Limb (tissue), 2 donors: ENCODE measurements around the gene FOXK1.
"Not testable (repeated sequence)": the region's sequence is repeated elsewhere in the genome, so short reads cannot be mapped to it uniquely, and the experiment has no call there.

Experiments
- DNase-seq, 2 donors: peaks; one replicate each; pipeline ENCODE4 v3.0.0-alpha.2; 2016; ENCODE audit errors: extremely low spot score in 2 of 2

The FOXK1 gene

DNA sequence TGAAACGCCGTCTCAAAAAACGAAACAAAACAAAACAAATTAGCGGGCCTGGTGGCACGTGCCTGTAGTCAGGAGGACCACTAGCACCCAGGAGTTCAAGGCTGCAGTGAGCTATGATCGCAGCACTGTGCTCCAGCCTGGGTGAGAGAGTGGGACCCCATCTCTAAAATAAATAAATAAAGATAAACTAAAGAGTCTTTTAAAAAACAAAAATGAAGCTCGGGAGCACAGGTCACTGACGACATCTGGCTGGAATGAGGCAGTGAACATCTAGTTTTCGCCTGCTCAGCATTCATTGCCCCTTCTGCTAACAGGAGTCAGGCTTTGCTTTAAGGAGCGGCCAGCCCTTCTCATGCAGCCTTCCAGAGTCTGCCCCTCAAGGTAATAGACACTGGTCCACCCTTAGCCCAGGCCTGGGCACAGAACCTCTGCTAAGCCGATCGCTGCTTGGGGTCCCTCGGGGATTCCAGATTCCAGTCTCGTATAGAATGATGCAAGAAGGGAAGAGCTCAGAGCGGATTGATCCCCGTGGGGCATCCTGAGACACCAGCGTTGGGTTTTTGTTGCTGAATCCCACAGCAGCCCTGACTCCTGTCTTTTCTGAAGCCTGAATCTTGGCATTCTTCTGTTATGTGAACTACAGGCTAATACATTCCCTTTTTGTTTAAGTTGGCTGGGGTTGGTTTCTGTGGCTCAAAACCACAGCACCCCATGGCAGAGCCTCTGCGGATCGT lies 14.2 kb upstream of the FOXK1 start:
- no peak for DNase-seq

DNA sequence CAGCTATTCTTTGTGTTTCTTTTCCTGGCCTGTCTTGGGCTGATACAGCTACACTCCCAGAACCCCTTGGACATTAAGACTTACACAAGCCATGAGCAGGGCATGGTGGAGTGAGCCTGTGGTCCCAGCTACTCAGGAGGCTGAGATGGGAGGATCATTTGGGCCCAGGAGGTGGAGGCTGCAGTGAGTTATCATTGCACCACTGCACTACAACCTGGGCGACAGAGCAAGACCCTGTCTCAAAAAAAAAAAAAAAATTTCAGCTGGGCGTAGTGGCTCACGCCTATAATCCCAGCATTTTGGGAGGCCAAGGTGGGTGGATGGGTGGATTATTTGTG lies 13.6 kb upstream of the FOXK1 start:
- no peak for DNase-seq

DNA sequence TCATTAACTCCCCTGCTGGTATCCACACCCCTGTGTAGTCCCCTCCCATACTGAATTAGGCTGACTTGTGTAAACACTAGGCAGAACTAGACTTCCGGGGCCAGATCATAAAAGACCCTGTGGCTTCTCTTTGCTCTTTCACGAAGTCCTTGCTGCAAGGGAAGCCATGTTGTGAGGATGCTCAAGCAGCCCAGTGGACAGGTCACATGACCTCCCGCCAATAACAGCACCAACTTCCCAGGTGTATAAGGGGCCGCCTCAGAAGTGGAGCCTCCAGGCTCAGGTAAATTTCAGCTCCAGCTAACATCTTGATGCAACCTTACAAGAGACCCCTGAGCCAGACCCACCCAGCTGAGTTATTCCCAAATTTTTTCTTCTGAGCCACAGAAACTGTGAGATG lies 11.3 kb upstream of the FOXK1 start:
- DNase-seq, result no peak

DNA sequence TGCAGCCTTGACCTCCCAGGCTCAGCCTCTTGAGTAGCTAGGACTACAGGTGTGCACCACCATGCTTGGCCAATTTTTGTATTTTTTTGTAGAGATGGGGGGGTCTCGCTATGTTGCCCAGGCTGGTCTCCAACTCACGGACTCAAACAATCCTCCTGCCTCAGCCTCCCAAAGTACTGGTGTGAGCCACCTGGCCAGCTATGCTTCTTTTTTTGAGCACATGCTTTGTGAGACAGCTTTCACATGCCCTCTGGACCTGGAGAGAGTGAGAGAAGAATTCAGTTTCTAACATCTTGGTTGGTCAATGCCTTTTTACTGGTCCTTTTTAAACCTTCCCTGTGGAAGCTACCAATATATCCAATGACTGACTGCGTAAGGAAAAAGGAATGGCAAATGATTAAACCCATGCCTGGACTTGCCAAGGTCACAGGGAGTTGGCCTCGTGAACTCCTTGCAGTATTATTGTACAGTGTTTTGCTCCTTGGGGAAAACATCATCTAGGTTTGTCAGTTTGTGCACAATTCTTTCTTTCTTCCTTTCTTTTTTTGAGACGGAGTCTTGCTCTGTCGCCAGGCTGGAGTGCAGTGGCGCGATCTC lies 6.2 kb upstream of the FOXK1 start:
- DNase-seq, result no peak

DNA sequence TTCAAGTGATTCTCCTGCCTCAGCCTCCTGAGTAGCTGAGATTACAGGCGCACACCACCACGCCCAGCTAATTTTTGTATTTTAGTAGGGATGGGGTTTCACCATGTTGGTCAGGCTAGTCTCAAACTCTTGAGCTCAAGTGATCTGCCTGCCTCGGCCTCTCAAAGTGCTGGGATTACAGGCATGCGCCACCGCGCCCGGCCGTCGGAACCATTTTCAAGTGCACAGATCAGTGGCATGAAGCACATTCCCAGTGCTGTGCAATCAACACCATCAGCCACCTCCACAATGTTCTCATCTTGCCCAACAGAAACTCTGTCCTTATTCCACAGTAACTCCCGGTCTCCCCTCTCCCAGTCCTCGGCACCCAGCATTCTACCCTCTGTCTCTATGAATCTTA lies 4.6 kb upstream of the FOXK1 start:
- not testable (repeated sequence) for DNase-seq

DNA sequence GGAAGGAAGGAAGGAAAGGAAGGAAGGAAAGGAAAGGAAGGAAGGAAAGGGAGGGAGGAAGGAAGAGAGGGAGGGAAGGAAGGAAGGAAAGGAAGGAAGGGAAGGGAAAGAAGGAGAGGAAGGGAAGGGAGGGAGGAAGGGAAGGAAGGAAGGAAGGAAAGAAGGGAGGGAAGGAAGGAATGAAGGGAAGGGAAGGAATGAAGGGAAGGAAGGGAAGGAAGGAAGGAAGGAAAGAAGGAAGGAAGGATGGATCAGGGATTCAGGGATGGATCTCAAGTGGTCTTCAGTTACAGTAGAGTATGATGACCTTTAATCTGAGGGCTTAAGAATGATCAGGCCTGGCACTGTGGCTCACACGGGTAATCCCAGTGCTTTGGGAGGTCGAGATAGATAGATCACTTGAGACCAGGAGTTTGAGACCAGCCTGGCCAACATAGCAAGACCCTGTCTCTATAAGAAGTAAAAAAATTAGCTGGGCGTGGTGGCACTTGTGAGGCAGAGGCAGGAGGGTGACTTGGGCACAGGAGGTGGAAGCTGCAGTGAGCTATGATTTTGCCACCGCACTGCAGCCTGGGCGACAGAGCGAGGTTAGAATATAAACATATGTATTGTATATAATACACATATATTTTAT lies 760 bp upstream of the FOXK1 start:
- no peak for DNase-seq

DNA sequence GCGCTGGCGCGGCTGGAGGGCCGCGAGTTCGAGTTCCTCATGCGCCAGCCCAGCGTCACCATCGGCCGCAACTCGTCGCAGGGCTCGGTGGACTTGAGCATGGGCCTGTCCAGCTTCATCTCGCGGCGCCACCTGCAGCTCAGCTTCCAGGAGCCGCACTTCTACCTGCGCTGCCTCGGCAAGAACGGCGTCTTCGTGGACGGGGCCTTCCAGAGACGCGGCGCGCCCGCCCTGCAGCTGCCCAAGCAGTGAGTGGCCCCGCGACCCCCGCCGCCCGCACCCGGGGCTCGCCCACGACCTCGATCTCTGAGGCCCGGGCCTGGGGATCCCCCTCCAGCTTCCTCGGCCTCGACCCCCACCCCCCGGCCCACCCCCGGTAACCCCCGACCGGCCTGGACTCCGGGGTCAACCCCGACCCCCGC lies 537 bp downstream of the FOXK1 start:
- DNase-seq, result peak in 1 of 2 donors; percentile 61

DNA sequence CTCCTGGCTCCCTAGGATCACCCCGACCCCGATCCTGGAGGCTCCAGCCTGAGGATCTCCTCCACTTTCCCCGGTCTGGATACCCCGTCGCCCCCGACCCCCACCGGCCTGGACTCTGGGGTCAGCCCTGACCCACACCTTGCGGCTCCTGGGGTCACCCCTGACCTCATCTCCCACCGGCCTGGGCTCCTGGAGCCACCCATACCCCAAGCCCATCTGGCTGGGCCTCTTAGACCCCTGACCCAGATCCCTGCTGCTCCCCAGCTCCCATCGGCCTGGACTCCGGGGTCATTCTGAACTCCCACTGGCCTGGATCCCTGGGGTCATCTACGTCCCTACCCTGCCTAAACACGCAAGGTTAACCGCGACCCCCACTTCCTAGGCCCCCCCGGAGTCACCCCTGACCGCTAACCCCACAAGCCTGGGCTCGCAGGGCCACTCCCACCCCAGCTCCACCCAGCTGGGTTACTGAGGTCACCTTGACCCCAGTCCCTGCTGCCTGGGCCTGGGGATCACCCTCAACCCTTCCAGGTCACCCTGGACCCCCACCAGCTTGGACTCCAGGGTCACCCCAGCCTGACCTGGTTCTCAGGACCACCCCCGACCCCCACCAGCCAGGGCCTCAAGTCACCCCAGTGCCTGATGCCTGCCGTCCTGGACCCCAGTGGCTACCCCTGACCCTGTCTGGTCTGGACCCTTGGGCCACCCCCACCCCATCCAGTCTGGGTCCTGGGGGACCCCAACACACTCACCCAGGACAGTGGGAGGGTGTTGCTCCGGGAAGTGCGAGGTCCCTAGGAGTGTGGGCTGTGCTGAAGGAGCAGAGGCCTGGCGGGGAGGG lies 1.2 kb downstream of the FOXK1 start:
- no peak for DNase-seq

DNA sequence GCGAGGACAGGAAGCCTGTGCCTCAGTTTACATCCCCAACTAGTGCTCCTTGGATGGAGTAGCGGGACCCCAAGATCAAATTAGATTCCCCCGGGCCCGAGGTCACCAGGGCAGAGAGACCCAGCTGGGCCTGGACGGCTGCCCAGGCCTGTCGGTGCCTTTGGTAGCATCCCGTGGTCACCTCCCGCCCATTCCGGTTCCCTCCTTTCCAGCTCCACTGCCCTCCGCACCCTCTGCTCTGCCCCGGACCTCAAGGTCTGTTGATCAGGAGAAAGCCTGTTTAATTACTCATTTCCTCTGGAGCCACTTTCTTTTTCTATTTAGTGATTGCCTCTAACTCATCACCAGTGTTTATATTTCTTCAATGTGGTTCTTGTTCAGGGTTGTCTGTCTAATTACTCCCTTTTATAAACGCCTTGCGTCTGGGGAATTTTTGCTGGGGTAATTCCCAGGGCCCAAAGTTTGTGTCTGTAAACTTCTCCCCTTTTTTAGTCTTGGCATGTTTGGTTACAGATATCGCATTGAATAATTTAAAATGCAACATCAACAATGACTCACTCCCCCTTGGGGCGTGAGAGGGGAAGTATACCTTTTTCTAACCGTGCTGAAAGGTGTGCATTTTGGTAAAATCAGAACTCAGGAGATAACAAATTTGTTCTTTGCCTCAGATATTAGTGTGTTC lies 1.9 kb downstream of the FOXK1 start:
- no peak for DNase-seq

DNA sequence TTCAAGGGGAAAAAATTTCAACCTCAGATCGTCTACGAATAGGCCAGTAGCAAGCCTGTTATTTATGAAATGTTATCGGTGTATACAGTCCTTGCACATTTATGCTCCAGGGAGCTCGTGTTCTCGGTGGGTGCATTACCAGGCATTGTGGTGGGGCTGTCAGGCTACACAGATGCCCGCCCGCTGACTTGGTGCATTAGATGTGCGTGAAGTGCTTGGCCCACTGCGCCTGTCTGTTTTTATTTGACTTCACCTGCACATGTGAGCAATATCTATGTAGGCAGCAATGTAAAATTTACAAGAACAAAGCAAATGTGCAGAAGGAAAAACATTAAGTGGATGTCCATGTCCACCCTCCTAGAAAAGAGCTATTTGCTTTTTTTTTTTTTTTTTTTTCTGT lies 2.8 kb downstream of the FOXK1 start:
- DNase-seq, result no peak

DNA sequence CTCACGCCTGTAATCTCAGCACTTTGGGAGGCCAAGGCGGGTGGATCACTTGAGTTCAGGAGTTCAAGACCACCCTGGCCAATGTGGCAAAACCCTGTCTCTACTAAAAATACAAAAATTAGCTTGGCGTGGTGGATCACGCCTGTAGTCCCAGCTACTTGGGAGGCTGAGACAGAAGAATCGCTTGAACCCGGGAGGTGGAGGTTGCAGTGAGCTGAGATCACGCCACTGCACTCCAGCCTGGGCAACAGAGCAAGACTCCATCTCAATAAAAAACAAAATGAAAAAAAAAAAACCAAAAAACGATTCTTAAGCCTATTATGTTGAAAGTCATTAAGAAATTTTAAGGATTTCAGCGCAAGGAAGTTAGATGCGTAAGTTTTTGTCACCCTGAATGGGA lies 3.6 kb downstream of the FOXK1 start:
- not testable (repeated sequence) for DNase-seq

DNA sequence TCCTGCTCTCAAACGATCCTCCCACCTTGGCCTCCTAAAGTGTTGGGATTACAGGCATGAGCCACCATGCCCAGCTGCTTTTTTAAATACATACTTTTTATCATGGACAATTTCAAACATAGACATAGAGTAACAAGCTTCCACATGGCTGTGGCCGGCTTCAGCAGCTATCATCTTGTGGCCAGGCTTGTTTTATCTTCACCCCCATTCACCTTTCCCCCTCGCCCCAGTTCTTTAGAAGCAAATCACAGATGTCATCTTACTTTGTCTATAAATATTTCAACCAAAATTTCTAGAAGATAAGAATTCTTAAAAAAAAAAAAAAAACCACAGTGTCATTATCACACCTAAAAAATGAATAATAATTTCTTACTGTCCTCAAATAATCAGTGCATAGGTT lies 5.9 kb downstream of the FOXK1 start:
- no peak for DNase-seq

DNA sequence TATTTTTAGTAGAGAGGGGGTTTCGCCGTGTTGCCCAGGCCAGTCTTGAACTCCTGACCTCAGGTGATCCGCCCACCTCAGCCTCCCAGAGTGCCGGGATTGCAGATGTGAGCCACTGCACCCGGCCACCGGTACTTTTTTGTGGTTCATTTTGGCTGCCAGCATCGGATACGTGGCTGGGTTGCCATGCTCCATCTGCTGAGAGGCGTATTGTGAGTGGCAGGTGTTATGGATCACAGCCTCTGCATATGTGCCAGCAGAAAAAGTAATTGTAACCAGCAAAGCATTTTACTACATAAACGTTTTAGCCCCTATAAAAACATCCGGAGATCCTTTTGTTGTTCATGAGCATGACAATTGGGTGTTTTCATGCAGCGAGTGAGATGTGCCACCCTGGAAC lies 7.1 kb downstream of the FOXK1 start:
- DNase-seq, result no peak

DNA sequence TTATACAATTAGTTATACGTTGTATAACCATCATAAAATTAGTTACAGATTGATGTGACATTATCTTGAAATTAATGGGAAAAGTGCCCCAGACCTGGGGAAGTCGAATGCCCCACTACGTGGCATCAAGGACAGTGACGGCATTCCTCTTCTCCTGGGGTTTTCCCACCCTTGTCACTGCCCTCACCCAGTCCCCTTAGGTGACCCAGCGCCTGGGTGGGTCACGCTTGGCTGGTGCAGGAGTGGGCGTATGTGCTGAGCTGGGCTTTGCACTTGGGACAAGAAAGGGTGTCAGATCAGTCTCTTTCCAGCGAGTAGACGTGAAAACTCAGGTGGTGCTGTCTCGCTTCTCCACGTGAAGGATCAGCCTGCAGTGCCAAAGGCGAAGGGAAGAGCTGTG lies 7.6 kb downstream of the FOXK1 start:
- no peak for DNase-seq

DNA sequence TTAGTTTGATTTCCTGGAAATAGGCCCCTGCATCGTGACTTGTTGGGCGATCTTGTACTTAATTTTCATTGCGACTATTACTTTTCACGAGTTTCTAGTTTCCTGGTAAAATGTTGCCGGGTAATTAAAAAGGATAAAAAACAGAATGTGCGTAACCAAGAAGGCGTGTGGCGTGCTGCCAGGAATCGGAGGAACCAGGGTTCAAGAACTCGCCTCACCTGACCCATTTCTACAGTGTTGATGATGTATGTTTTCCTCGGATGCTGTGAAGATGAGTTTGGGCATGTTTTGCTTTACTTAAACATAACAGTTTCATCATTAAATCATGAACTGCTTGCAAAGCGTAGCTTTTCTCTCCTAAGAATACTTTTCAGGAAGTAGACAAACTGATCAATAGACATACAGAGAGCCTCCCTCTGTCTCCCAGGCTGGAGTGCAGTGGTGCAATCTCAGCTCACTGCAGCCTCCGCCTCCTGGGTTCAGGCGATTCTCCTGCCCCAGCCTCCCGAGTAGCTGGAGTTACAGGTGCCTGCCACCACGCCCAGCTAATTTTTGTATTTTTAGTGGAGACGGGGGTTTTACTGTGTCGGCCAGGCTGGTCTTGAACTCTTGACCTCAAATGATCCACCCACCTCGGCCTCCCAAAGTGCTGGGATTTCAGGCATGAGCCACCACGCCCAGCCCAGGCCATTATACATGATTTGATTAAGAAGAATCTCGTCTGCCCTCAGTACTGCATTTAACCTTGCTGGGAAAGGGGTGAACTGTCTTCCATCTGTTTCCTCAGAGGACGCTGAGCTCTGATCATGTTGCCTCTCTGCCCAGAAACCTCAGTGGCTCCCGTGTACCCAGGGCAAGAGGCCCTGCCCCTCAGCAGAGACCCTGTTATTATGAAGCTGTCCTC lies 9.1 kb downstream of the FOXK1 start:
- DNase-seq, result no peak

DNA sequence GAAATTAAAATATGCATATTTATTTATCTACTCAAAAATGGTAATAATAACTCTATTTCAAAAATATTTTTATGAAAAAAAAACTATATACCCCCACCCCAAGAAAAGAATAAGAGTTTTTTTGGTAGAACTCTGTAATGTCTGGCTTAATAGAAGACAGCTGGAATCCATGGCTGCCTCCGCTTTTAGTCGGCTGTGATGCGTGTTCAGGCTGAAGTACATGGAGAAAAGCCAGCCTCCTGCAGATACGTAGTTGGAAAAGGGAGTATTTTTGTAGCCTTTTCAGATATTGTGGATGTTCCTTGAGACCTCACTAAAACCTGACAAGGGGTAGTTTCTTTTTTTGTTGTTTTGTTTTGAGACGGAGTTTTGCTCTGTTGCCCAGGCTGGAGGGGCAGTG lies 10.0 kb downstream of the FOXK1 start:
- DNase-seq, result peak in 1 of 2 donors; percentile 70

DNA sequence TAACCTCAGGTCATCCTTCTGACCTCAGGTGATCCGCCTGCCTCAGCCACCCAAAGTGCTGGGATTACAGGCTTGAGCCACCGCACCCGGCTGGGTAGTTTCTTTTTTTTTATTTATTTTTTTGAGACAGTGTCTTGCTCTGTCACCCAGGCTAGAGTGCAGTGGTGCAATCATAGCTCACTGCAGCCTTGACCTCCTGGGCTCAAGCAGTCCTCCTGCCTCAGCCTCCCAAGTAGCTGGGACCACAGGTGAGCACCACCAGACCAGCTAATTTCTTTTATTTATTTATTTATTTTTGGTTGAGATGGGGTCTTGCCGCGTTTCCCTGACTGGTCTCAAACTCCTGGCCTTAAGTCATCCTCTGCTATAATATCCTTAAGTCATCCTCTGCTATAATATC lies 10.5 kb downstream of the FOXK1 start:
- DNase-seq, result not testable (repeated sequence)

DNA sequence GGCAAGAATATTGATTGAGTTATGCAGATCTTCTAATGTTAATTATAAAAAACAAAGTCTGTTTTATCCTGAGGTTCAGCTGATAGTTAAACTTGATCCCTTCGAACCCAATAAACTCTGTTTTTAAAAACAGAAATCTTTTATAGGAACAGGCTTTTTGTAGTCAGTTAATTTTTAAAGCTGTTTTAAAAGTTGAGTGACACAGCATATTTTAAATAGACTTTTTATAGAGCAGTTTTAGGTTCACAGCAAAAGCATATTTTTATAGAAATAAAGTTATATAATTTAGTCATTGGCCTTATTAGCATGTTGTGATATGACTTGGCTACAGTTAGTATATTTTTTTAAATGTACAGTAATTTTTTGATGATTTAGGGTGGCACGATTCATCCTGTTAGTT lies 11.1 kb downstream of the FOXK1 start:
- DNase-seq, result no peak

DNA sequence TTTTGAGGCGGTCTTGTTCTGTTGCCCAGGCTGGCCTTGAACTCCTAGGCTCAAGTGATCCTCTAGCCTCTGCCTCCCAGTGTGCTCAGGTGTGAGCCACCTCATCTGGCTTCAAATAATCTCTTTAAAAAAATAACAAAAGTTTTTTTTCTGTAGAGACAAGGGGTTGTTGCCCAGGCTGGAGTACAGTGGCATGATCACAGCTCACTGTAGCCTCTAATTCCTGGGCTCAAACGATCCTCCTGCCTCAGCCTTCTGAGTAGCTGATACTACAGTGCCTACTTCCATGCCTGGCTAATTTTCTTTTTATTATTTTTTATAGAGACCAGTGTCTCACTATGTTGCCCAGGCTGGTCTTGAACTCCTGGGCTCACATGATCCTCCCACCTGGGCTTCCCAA lies 11.7 kb downstream of the FOXK1 start:
- no peak for DNase-seq

DNA sequence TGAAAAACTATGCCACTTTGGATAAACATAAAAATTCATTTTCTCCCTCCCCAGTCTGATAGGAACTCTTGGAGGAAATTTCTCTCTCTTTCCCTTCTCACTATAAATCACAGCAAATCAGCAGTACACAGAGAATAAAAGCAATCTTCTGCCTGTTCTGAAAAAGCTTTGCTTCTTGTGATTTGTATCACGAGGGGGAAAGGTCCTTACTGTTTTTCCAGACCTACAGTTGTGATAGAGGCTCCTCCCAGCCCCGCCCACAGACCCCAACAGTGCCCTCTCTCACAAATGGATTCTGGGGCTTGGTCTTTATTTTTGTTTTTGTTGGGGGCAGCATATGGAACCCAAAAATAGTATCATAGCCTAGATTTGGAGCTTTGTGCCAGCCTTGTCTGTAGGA lies 12.2 kb downstream of the FOXK1 start:
- DNase-seq, result no peak
